Spleen (tissue), 11 donors: ENCODE measurements around the gene SYNDIG1L. TPM values are rescaled to one million over a fixed set of nuclear protein-coding genes. Genes with fewer than 3 reads are reported as not detected.
"Not testable (repeated sequence)": the region's sequence is repeated elsewhere in the genome, so short reads cannot be mapped to it uniquely, and the experiment has no call there.

Experiments
- DNase-seq: peaks from one replicate; pipeline ENCODE4 v3.0.0-alpha.2; 2020
- H3K27ac ChIP-seq, 8 donors: fragments of 200-600 bp; sonication (generic) in 7 of 8; 1 replicate in 4 of 8; 2 replicates in 4 of 8; pipeline versions ENCODE4 v1.5.0 to v1.8.0; 2016 to 2021; ENCODE audit warnings: inconsistent platforms in 4 of 8, mild to moderate bottlenecking in 4 of 8, moderate library complexity in 1 of 8
- H3K27me3 ChIP-seq, 7 donors: fragments of 200-600 bp; sonication (generic) in 6 of 7; replicated peaks in 1 of 7; 1 replicate in 4 of 7; 2 replicates in 3 of 7; pipeline versions ENCODE4 v1.5.0 to v1.8.0; 2016 to 2021; ENCODE audit warnings: inconsistent platforms in 3 of 7, mild to moderate bottlenecking in 1 of 7
- H3K36me3 ChIP-seq, 6 donors: fragments of 200-600 bp; sonication (generic) in 5 of 6; 1 replicate in 4 of 6; 2 replicates in 2 of 6; pipeline versions ENCODE4 v1.5.0 to v1.8.0; 2016 to 2021; ENCODE audit warnings: inconsistent platforms in 2 of 6
- H3K4me1 ChIP-seq, 6 donors: fragments of 200-600 bp; sonication (generic) in 5 of 6; 1 replicate in 3 of 6; 2 replicates in 3 of 6; pipeline versions ENCODE4 v1.5.0 to v1.8.0; 2016 to 2021; ENCODE audit warnings: inconsistent platforms in 3 of 6
- H3K4me3 ChIP-seq, 8 donors: fragments of 200-600 bp; sonication (generic) in 7 of 8; 1 replicate in 4 of 8; 2 replicates in 4 of 8; pipeline versions ENCODE4 v1.5.0 to v1.8.0; 2016 to 2021; ENCODE audit warnings: inconsistent platforms in 4 of 8, mild to moderate bottlenecking in 4 of 8, moderate library complexity in 2 of 8
- H3K9me3 ChIP-seq, 8 donors: fragments of 200-600 bp; sonication (generic) in 7 of 8; 1 replicate in 4 of 8; 2 replicates in 4 of 8; pipeline versions ENCODE4 v1.5.0 to v1.8.0; 2016 to 2021; ENCODE audit warnings: inconsistent platforms in 4 of 8
- POLR2A ChIP-seq, 3 donors: fragments of 450-650 bp; IDR thresholded peaks; one replicate each; pipeline ENCODE4 v1.5.1; 2017; ENCODE audit warnings: antibody characterized with exemption in 3 of 3, mild to moderate bottlenecking in 1 of 3
- POLR2AphosphoS5 ChIP-seq, 3 donors: sonication (generic); formaldehyde crosslinking; IDR thresholded peaks; one replicate each; pipeline ENCODE4 v1.5.1; 2017; ENCODE audit warnings: antibody characterized with exemption in 3 of 3
- WGBS, 5 donors: extraction: QIAGEN DNeasy Blood & Tissue Kit in 3 of 5; methylation state at CpG; one replicate each; pipeline versions ENCODE4 v1.1.5 to v1.1.7; 2013 to 2018; 5-methylcytosine and 5-hydroxymethylcytosine counted together
- intact Hi-C: fragments of 100-400 bp; cut with DNase I; formaldehyde crosslinking; loops from one replicate; pipeline ENCODE4 v1.15.0; 2023; ENCODE audit warnings: low total_unique reads
- polyA plus RNA-seq, 3 donors: library from polyadenylated mRNA; stranded (reverse); fragments of 200-250 nt; gene quantifications; one replicate each; pipeline ENCODE4 v1.2.1, GENCODE V29; 2013
- total RNA-seq, 7 donors: library from RNA; depleted of rRNA in 3 of 7; stranded (reverse); fragments of >200 nt in 3 of 7; fragmentation: NEBNext Ultra II Directional in 4 of 7; extraction: Animal tissue kit (Norgen Biotek cat#: 25700) in 4 of 7; gene quantifications; one replicate each; pipeline versions ENCODE4 v1.1.0 to v1.2.1, GENCODE V29; 2016 to 2021
- TF ChIP-seq, protein P1 (sequence below), 11 experiments: fragments of 200-600 bp in 7 of 11; fragments of 450-650 bp in 4 of 11; sonication (generic) in 4 of 11; IDR thresholded peaks in 8 of 11; conservative IDR thresholded peaks in 3 of 11; 1 replicate in 7 of 11; 2 replicates in 4 of 11; pipeline versions ENCODE4 v1.4.0 to v1.8.0; 2016 to 2021; ENCODE audit warnings: antibody characterized with exemption in 11 of 11, inconsistent platforms in 4 of 11, mild to moderate bottlenecking in 1 of 11
- donor health status: healthy with polysubstance abuse.
- donor health status: DM: no; HTN: no; CAD: no; lungs with moderate emphysema.
- donor health status: DM: no; HTN: no; CAD: no.
- donor health status: Bipolar disorder and iron deficiency.
- donor health status: healthy.
- donor health status: DM: no; HTN: no; CAD: no.
- donor health status: DM: yes; HTN: yes; CAD: no.

The SYNDIG1L gene
- total and polyA plus RNA-seq, 10 donors: 0.03 to 0.52 (median 0.22) TPM; not detected in 1

DNA sequence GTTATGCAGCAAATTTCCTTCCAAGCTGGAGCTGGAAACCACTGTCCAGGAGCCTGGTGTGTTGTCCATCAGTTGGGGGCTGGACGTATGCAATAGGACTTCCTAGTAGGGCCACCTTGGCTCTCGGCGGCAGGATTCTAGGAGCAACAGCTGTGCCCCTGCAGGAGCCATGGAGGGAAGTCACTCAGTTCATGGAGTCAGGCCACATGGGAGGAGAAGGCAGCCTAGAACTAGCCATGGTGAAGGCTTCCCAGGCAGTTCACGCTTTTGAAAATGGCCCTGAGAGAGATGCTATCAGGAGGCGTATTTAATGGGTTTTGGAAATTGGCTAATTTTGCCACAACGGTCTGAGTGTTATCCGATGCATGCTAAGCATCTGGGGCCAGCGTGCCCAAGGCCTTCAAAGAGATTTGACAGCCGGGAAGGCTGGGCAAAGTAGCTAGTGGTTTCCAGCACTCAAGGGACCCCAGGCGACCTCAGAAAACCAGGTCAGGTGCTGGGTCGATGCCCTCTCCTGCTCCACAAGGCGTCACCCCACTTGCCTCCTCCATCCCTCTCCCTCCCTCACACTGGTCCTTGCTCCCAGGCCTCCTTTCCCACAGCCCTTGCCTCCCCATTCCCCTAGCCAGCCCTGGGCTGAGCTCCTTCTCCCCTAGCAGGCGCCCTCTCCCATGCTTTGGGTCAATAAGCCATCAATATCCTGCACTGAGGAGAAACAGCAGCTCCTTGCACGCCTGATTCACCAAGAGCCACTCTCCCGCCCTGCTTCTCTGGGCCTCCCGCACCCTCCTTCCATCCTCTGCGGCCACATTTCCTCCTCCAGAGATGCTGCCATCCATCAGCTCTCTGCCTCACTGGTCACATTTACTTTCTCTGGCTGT is 30.9 kb upstream of the SYNDIG1L start:
- no peaks in the 10 kb centered on the region for H3K27me3 ChIP-seq
- H3K36me3 ChIP-seq: no peaks in the 10 kb centered on the region
- TF ChIP-seq POLR2AphosphoS5 (IDR thresholded peaks at IDR 0.05) (no peak), POLR2A (IDR thresholded peaks at IDR 0.05) (no peak)
- TF ChIP-seq, protein P1, sequence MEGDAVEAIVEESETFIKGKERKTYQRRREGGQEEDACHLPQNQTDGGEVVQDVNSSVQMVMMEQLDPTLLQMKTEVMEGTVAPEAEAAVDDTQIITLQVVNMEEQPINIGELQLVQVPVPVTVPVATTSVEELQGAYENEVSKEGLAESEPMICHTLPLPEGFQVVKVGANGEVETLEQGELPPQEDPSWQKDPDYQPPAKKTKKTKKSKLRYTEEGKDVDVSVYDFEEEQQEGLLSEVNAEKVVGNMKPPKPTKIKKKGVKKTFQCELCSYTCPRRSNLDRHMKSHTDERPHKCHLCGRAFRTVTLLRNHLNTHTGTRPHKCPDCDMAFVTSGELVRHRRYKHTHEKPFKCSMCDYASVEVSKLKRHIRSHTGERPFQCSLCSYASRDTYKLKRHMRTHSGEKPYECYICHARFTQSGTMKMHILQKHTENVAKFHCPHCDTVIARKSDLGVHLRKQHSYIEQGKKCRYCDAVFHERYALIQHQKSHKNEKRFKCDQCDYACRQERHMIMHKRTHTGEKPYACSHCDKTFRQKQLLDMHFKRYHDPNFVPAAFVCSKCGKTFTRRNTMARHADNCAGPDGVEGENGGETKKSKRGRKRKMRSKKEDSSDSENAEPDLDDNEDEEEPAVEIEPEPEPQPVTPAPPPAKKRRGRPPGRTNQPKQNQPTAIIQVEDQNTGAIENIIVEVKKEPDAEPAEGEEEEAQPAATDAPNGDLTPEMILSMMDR (IDR thresholded peaks at IDR 0.05 in 8 of 11, conservative IDR thresholded peaks at IDR 0.05 in 3 of 11): no peak
- no peak for DNase-seq
- no peaks in the 10 kb centered on the region for H3K9me3 ChIP-seq
- 80 to 87% (median 84%) methylated on average over 17 of the region's 17 CpGs for WGBS, 5 donors
- H3K4me3 ChIP-seq: no peak overlapping the region
- H3K4me1 ChIP-seq: no peaks in the 10 kb centered on the region
- no peak overlapping the region for H3K27ac ChIP-seq
- intact Hi-C loops: no loop called here

GRCh38 chr14:74454397-74454796 is 28.4 kb upstream of the SYNDIG1L start:
- H3K27me3 ChIP-seq, H3K4me1 ChIP-seq, H3K9me3 ChIP-seq, DNase-seq, H3K4me3 ChIP-seq, H3K36me3 ChIP-seq, intact Hi-C loops, H3K27ac ChIP-seq: not testable (repeated sequence)
- WGBS, 5 donors: 70 to 89% (median 87%) methylated on average over 5 of the region's 5 CpGs

- Histone ChIP-seq H3K4me3 (no peak overlapping the region), H3K27me3 (peaks cover 0 to 5% (median 0%) of the 10 kb centered on the region in 7 donors), H3K4me1 (no peaks in the 10 kb centered on the region), H3K9me3 (no peaks in the 10 kb centered on the region), H3K27ac (no peak overlapping the region), H3K36me3 (no peaks in the 10 kb centered on the region)
- no peak for TF ChIP-seq POLR2A (IDR thresholded peaks at IDR 0.05)
- TF ChIP-seq POLR2AphosphoS5 (IDR thresholded peaks at IDR 0.05): no peak
- TF ChIP-seq, protein P1 (IDR thresholded peaks at IDR 0.05 in 8 of 11, conservative IDR thresholded peaks at IDR 0.05 in 3 of 11): no peak
- 45 to 83% (median 63%) methylated on average over 3 of the region's 3 CpGs for WGBS, 5 donors
- no peak for DNase-seq
- intact Hi-C loops: no loop called here
These were observed 18.9 kb upstream of the SYNDIG1L start for GRCh38 chr14:74444866-74445265.

GRCh38 chr14:74442757-74443156 is 16.7 kb upstream of the SYNDIG1L start:
- H3K27ac ChIP-seq: no peak overlapping the region
- no peaks in the 10 kb centered on the region for H3K36me3 ChIP-seq
- no peak for TF ChIP-seq POLR2A (IDR thresholded peaks at IDR 0.05)
- TF ChIP-seq, protein P1 (IDR thresholded peaks at IDR 0.05 in 8 of 11, conservative IDR thresholded peaks at IDR 0.05 in 3 of 11): no peak
- no peak for TF ChIP-seq POLR2AphosphoS5 (IDR thresholded peaks at IDR 0.05)
- DNase-seq: no peak
- peaks cover 0 to 5% (median 0%) of the 10 kb centered on the region in 7 donors for H3K27me3 ChIP-seq
- intact Hi-C loops: no loop called here
- no peak overlapping the region for H3K4me3 ChIP-seq
- H3K9me3 ChIP-seq: no peaks in the 10 kb centered on the region
- no peaks in the 10 kb centered on the region for H3K4me1 ChIP-seq
